ENCODE results near the gene MB21D2.

Gene MB21D2

DNA sequence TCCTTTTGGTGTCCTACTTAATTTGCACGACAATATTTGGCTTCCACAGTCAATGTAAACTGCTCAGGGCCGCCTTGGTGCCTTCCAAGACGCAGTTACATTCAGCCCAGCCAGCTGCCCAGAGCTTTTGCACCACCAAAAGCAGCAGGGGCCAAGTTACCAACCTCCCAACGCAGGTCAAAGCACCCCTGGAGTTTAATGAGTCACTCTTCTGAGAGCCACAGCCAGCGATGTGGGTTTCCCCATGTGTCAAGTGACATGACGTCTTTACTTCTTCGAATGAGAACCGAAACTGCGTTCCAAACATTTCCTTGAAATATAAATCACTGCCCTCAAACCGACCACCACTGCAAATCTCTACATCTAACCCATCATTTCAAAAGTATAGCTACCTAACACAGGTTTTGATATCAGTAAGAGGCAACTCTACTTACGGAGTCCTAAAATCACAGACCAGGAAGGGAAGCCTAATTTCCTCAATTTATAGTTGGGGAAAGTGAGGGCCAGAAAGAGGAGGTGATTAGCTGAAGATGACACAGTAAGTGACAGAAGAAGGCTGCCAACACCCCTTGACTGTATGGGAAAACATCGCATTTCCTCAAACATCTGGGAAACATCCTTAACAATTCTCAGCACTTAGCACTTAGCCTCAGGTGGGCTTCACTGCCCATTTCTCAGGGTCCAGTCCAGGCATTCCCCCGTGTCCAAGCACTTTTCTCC lies 24.5 kb downstream of the MB21D2 start (continued):
- TF ChIP-seq, protein P1, sequence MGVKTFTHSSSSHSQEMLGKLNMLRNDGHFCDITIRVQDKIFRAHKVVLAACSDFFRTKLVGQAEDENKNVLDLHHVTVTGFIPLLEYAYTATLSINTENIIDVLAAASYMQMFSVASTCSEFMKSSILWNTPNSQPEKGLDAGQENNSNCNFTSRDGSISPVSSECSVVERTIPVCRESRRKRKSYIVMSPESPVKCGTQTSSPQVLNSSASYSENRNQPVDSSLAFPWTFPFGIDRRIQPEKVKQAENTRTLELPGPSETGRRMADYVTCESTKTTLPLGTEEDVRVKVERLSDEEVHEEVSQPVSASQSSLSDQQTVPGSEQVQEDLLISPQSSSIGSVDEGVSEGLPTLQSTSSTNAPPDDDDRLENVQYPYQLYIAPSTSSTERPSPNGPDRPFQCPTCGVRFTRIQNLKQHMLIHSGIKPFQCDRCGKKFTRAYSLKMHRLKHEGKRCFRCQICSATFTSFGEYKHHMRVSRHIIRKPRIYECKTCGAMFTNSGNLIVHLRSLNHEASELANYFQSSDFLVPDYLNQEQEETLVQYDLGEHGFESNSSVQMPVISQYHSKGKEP (tag by site-specific recombination; IDR thresholded peaks at IDR 0.05) = no peak
- TF ChIP-seq ZBTB17 (tag by site-specific recombination; IDR thresholded peaks at IDR 0.05) = peak; percentile 58
- TF ChIP-seq, protein P2, sequence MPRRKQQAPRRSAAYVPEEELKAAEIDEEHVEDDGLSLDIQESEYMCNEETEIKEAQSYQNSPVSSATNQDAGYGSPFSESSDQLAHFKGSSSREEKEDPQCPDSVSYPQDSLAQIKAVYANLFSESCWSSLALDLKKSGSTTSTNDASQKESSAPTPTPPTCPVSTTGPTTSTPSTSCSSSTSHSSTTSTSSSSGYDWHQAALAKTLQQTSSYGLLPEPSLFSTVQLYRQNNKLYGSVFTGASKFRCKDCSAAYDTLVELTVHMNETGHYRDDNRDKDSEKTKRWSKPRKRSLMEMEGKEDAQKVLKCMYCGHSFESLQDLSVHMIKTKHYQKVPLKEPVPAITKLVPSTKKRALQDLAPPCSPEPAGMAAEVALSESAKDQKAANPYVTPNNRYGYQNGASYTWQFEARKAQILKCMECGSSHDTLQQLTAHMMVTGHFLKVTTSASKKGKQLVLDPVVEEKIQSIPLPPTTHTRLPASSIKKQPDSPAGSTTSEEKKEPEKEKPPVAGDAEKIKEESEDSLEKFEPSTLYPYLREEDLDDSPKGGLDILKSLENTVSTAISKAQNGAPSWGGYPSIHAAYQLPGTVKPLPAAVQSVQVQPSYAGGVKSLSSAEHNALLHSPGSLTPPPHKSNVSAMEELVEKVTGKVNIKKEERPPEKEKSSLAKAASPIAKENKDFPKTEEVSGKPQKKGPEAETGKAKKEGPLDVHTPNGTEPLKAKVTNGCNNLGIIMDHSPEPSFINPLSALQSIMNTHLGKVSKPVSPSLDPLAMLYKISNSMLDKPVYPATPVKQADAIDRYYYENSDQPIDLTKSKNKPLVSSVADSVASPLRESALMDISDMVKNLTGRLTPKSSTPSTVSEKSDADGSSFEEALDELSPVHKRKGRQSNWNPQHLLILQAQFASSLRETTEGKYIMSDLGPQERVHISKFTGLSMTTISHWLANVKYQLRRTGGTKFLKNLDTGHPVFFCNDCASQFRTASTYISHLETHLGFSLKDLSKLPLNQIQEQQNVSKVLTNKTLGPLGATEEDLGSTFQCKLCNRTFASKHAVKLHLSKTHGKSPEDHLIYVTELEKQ (tag by site-specific recombination; IDR thresholded peaks at IDR 0.05; ENCODE audit: borderline replicate concordance) = 0 out of 2 replicates have a peak, but pooled peaks have one; percentile 48
- TF ChIP-seq ZNF571 (tag by site-specific recombination; IDR thresholded peaks at IDR 0.05) = no peak
- TF ChIP-seq ZNF157 (tag by site-specific recombination; IDR thresholded peaks at IDR 0.05) = no peak
- TF ChIP-seq ZIC2 (tag by site-specific recombination; IDR thresholded peaks at IDR 0.05) = peak; percentile 93
- TF ChIP-seq, protein P3, sequence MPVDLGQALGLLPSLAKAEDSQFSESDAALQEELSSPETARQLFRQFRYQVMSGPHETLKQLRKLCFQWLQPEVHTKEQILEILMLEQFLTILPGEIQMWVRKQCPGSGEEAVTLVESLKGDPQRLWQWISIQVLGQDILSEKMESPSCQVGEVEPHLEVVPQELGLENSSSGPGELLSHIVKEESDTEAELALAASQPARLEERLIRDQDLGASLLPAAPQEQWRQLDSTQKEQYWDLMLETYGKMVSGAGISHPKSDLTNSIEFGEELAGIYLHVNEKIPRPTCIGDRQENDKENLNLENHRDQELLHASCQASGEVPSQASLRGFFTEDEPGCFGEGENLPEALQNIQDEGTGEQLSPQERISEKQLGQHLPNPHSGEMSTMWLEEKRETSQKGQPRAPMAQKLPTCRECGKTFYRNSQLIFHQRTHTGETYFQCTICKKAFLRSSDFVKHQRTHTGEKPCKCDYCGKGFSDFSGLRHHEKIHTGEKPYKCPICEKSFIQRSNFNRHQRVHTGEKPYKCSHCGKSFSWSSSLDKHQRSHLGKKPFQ (tag by site-specific recombination; IDR thresholded peaks at IDR 0.05) = 0 out of 2 replicates have a peak, but pooled peaks have one; percentile 16
- TF ChIP-seq, protein P4, sequence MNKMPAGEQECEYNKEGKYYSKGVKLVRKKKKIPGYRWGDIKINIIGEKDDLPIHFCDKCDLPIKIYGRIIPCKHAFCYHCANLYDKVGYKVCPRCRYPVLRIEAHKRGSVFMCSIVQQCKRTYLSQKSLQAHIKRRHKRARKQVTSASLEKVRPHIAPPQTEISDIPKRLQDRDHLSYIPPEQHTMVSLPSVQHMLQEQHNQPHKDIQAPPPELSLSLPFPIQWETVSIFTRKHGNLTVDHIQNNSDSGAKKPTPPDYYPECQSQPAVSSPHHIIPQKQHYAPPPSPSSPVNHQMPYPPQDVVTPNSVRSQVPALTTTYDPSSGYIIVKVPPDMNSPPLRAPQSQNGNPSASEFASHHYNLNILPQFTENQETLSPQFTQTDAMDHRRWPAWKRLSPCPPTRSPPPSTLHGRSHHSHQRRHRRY (tag by site-specific recombination; IDR thresholded peaks at IDR 0.05) = no peak
- no peak for TF ChIP-seq ZNF391 (tag by site-specific recombination; IDR thresholded peaks at IDR 0.05; ENCODE audit: borderline replicate concordance, low read depth)
- peak; percentile 50; the same call in 1 of the 2 replicates for TF ChIP-seq ZNF561 (tag by site-specific recombination; IDR thresholded peaks at IDR 0.05; ENCODE audit: borderline replicate concordance)
- peak; percentile 90 for TF ChIP-seq GLIS1 (tag by site-specific recombination; IDR thresholded peaks at IDR 0.05)
- TF ChIP-seq, protein P5, sequence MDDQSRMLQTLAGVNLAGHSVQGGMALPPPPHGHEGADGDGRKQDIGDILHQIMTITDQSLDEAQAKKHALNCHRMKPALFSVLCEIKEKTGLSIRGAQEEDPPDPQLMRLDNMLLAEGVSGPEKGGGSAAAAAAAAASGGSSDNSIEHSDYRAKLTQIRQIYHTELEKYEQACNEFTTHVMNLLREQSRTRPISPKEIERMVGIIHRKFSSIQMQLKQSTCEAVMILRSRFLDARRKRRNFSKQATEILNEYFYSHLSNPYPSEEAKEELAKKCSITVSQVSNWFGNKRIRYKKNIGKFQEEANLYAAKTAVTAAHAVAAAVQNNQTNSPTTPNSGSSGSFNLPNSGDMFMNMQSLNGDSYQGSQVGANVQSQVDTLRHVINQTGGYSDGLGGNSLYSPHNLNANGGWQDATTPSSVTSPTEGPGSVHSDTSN (CRISPR knock-in tag; IDR thresholded peaks at IDR 0.05) = no peak
- peak; percentile 80 for TF ChIP-seq GFI1B (tag by site-specific recombination; IDR thresholded peaks at IDR 0.05)
- TF ChIP-seq, protein P6, sequence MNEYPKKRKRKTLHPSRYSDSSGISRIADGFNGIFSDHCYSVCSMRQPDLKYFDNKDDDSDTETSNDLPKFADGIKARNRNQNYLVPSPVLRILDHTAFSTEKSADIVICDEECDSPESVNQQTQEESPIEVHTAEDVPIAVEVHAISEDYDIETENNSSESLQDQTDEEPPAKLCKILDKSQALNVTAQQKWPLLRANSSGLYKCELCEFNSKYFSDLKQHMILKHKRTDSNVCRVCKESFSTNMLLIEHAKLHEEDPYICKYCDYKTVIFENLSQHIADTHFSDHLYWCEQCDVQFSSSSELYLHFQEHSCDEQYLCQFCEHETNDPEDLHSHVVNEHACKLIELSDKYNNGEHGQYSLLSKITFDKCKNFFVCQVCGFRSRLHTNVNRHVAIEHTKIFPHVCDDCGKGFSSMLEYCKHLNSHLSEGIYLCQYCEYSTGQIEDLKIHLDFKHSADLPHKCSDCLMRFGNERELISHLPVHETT (tag by site-specific recombination; IDR thresholded peaks at IDR 0.05) = peak; percentile 41; the same call in 1 of the 2 replicates
- peak; percentile 90 for TF ChIP-seq PRDM1 (tag by site-specific recombination; IDR thresholded peaks at IDR 0.05)
- no peak for TF ChIP-seq ZSCAN16 (tag by site-specific recombination; IDR thresholded peaks at IDR 0.05)
- TF ChIP-seq, protein P7, sequence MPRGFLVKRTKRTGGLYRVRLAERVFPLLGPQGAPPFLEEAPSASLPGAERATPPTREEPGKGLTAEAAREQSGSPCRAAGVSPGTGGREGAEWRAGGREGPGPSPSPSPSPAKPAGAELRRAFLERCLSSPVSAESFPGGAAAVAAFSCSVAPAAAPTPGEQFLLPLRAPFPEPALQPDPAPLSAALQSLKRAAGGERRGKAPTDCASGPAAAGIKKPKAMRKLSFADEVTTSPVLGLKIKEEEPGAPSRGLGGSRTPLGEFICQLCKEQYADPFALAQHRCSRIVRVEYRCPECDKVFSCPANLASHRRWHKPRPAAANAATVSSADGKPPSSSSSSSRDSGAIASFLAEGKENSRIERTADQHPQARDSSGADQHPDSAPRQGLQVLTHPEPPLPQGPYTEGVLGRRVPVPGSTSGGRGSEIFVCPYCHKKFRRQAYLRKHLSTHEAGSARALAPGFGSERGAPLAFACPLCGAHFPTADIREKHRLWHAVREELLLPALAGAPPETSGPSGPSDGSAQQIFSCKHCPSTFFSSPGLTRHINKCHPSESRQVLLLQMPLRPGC (tag by site-specific recombination; IDR thresholded peaks at IDR 0.05) = peak; percentile 52
- TF ChIP-seq ZNF747 (tag by site-specific recombination; IDR thresholded peaks at IDR 0.05) = no peak
- TF ChIP-seq, protein P8, sequence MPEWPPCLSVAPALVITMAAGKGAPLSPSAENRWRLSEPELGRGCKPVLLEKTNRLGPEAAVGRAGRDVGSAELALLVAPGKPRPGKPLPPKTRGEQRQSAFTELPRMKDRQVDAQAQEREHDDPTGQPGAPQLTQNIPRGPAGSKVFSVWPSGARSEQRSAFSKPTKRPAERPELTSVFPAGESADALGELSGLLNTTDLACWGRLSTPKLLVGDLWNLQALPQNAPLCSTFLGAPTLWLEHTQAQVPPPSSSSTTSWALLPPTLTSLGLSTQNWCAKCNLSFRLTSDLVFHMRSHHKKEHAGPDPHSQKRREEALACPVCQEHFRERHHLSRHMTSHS (tag by site-specific recombination; IDR thresholded peaks at IDR 0.05) = no peak
- peak; percentile 63; the same call in 1 of the 2 replicates for TF ChIP-seq ZNF24 (tag by site-specific recombination; IDR thresholded peaks at IDR 0.05)
- TF ChIP-seq, protein P9, sequence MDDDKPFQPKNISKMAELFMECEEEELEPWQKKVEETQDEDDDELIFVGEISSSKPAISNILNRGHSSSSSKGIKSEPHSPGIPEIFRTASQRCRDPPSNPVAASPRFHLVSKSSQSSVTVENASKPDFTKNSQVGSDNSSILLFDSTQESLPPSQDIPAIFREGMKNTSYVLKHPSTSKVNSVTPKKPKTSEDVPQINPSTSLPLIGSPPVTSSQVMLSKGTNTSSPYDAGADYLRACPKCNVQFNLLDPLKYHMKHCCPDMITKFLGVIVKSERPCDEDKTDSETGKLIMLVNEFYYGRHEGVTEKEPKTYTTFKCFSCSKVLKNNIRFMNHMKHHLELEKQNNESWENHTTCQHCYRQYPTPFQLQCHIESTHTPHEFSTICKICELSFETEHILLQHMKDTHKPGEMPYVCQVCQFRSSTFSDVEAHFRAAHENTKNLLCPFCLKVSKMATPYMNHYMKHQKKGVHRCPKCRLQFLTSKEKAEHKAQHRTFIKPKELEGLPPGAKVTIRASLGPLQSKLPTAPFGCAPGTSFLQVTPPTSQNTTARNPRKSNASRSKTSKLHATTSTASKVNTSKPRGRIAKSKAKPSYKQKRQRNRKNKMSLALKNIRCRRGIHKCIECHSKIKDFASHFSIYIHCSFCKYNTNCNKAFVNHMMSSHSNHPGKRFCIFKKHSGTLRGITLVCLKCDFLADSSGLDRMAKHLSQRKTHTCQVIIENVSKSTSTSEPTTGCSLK (tag by site-specific recombination; IDR thresholded peaks at IDR 0.05) = no peak

All from HEK293 (cell line).